ENCODE measurements around the gene ACSL4.
"Not testable (repeated sequence)": the region's sequence is repeated elsewhere in the genome, so short reads cannot be mapped to it uniquely, and the experiment has no call there.

Gene ACSL4

DNA sequence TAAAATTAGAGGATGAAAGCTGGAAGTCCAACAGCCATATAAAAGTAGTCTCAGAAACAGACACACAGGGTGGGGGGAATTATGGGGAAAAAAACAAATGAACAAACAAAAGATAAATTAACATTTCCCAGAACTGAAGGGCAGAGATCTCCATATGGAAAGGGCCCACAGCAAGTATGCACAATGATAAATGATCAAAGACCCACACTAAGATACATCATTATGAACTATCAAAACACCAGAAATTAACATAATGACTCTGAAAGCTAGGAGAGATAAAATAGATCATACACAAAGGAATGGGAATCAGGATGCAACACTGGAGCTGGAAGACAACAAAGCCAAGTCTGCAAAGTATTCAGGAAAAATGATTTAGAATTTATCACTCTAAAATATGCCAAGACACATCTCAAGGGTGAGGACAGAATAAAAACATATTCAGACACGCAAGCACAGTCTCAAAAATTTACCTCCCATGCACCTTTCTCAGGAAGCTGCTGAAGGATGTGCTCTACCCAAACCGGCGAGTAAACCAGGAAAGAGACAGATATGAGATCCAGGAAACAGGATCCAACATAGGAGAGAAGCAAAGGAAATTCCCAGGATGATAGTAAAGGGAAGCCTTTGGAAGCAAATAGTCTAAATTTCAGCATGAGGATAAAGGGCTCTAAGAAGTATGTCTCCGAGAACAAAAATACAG, 77.4 kb downstream of the ACSL4 start:
- Histone ChIP-seq H3K4me1 (ENCODE audit: control insufficient read depth, insufficient read depth, low read length) (no peaks in the 10 kb centered on the region), H3K27me3 (ENCODE audit: control insufficient read depth, insufficient read depth, low read length) (no peaks in the 10 kb centered on the region), H3K36me3 (ENCODE audit: control insufficient read depth, insufficient read depth, low read length) (no peaks in the 10 kb centered on the region), H3K4me3 (ENCODE audit: low read length) (no peak overlapping the region), H3K9ac (ENCODE audit: low read length) (no peak overlapping the region), H3K27ac (ENCODE audit: low read depth, low read length) (no peak overlapping the region)

DNA sequence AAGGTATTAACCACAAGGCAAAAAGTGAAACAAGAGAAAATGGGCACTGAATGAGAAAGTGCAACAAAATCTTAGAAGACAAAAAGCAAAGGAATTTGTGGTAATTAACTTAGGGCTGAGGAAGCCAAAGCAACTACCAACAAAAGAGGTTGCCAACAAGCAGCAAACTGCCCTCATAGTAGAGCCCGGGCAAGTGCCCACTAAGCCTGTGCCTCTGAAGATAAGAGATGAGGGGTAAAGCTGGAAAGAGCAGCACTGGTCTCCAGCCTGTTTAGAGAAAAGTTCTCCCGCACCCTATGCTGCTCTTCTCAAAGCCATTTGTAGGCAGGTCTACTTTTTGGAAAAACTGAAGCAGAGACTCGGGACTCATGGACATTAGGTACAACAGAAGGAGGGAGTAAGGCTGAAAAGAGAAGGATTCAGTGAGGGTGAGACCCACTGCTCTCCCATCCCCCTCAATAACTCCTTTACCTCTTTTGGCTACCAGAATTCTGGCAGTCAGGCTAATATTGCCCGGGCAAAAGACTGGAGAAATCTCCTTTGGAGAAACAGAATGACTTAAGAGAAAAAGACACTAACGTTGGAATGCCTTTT, 78.4 kb downstream of the ACSL4 start:
- Histone ChIP-seq H3K9ac (ENCODE audit: low read length) (no peak overlapping the region), H3K27me3 (ENCODE audit: control insufficient read depth, insufficient read depth, low read length) (no peaks in the 10 kb centered on the region)

DNA sequence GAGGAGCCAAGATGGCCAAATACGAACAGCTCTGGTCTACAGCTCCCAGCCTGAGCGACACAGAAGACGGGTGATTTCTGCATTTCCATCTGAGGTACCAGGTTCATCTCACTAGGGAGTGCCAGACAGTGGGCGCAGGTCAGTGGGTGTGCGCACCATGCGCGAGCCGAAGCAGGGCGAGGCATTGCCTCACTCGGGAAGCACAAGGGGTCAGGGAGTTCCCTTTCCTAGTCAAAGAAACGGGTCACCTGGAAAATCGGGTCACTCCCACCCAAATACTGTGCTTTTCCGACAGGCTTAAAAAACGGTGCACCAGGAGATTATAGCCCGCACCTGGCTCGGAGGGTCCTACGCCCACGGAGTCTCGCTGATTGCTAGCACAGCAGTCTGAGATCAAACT, 88.4 kb downstream of the ACSL4 start:
- not testable (repeated sequence) for H3K27me3 ChIP-seq (ENCODE audit: control insufficient read depth, insufficient read depth, low read length); H3K4me3 ChIP-seq (ENCODE audit: low read length); H3K36me3 ChIP-seq (ENCODE audit: control insufficient read depth, insufficient read depth, low read length); H3K9ac ChIP-seq (ENCODE audit: low read length); H3K27ac ChIP-seq (ENCODE audit: low read depth, low read length); H3K4me1 ChIP-seq (ENCODE audit: control insufficient read depth, insufficient read depth, low read length)

More for the DNA sequence above, 78.4 kb downstream of the ACSL4 start:
- H3K27ac ChIP-seq (ENCODE audit: low read depth, low read length): no peak overlapping the region
- no peaks in the 10 kb centered on the region for H3K4me1 ChIP-seq (ENCODE audit: control insufficient read depth, insufficient read depth, low read length)
- H3K36me3 ChIP-seq (ENCODE audit: control insufficient read depth, insufficient read depth, low read length): no peaks in the 10 kb centered on the region
- no peak overlapping the region for H3K4me3 ChIP-seq (ENCODE audit: low read length)

DNA sequence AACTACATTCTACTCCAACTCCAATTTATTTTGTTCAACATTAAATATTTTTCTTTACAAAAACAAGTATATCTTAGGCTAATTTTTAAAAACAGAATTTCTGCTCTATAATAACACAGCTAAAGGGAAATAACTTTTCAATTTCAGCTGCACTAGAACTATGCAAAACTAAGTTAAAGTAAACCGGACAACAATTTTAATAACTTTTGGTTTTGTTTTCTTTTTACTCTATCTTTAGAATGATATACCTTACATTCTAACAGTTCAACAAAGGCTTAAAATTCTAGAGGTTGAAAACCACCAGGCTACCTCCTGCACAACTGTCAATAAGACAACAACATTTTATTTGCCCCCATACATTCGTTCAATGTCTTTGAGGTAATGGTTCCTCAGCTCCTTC, 89.4 kb downstream of the ACSL4 start:
- Histone ChIP-seq H3K4me3 (ENCODE audit: low read length) (no peak overlapping the region), H3K4me1 (ENCODE audit: control insufficient read depth, insufficient read depth, low read length) (no peaks in the 10 kb centered on the region), H3K27me3 (ENCODE audit: control insufficient read depth, insufficient read depth, low read length) (no peaks in the 10 kb centered on the region), H3K27ac (ENCODE audit: low read depth, low read length) (no peak overlapping the region), H3K36me3 (ENCODE audit: control insufficient read depth, insufficient read depth, low read length) (no peaks in the 10 kb centered on the region), H3K9ac (ENCODE audit: low read length) (no peak overlapping the region)

DNA sequence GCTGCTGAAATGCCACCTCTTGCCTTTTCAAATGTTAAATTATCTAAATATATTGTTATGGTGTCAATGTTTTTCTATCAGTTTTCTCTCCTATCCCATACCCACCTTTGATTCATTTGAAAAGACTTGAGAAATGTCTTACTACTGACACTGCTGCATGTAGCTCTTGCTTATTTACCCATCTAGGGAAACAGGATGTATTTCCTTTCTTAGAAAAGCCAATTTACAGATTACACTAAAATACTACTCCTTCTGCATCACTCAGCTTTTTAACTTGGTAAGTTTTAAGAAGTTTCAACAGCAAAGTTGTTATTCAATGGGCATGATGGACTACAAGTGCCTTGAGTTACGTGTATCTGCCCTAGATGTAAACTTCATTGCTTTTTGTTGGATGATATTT, 94.9 kb downstream of the ACSL4 start:
- Histone ChIP-seq H3K9ac (ENCODE audit: low read length) (no peak overlapping the region), H3K4me3 (ENCODE audit: low read length) (no peak overlapping the region), H3K27ac (ENCODE audit: low read depth, low read length) (no peak overlapping the region), H3K4me1 (ENCODE audit: control insufficient read depth, insufficient read depth, low read length) (no peaks in the 10 kb centered on the region), H3K36me3 (ENCODE audit: control insufficient read depth, insufficient read depth, low read length) (no peaks in the 10 kb centered on the region), H3K27me3 (ENCODE audit: control insufficient read depth, insufficient read depth, low read length) (no peaks in the 10 kb centered on the region)

DNA sequence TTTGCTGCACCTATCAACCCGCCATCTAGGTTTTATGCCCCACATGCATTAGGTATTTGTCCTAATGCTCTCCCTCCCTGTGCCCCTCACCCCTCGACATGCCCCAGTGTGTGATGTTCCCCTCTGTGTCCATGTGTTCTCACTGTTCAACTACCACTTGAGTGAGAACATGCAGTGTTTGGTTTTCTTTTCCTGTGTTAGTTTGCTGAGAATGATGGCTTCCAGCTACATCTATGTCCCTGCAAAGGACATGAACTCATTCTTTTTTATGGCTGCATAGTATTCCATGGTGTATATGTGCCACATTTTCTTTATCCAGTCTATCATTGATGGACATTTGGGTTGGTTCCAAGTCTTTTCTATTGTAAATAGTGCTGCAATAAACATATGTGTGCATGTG, 95.6 kb downstream of the ACSL4 start:
- H3K36me3 ChIP-seq (ENCODE audit: control insufficient read depth, insufficient read depth, low read length); H3K4me1 ChIP-seq (ENCODE audit: control insufficient read depth, insufficient read depth, low read length); H3K4me3 ChIP-seq (ENCODE audit: low read length); H3K27ac ChIP-seq (ENCODE audit: low read depth, low read length); H3K27me3 ChIP-seq (ENCODE audit: control insufficient read depth, insufficient read depth, low read length); H3K9ac ChIP-seq (ENCODE audit: low read length): not testable (repeated sequence)

DNA sequence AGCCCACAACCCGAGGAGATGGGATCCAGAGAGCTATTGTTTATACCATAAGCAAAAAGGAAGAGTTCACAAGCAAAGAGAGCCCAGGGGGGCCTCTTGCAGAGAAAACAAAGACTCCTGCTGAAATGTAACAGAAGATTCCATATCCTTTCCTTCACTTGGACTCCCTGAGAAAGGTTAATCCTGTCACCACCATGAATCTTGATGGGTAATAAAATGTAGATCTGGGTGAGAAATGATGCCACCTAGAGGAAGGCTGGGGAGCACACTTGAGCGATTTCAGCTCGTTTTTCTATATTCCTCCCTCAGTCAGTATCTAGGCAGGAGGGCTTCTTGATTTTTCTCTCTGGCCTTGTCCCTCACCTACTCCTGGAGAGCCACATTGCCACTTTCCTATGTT, 97.9 kb downstream of the ACSL4 start:
- Histone ChIP-seq H3K4me3 (ENCODE audit: low read length) (no peak overlapping the region), H3K36me3 (ENCODE audit: control insufficient read depth, insufficient read depth, low read length) (no peaks in the 10 kb centered on the region), H3K9ac (ENCODE audit: low read length) (no peak overlapping the region), H3K27me3 (ENCODE audit: control insufficient read depth, insufficient read depth, low read length) (no peaks in the 10 kb centered on the region), H3K4me1 (ENCODE audit: control insufficient read depth, insufficient read depth, low read length) (no peaks in the 10 kb centered on the region), H3K27ac (ENCODE audit: low read depth, low read length) (no peak overlapping the region)

DNA sequence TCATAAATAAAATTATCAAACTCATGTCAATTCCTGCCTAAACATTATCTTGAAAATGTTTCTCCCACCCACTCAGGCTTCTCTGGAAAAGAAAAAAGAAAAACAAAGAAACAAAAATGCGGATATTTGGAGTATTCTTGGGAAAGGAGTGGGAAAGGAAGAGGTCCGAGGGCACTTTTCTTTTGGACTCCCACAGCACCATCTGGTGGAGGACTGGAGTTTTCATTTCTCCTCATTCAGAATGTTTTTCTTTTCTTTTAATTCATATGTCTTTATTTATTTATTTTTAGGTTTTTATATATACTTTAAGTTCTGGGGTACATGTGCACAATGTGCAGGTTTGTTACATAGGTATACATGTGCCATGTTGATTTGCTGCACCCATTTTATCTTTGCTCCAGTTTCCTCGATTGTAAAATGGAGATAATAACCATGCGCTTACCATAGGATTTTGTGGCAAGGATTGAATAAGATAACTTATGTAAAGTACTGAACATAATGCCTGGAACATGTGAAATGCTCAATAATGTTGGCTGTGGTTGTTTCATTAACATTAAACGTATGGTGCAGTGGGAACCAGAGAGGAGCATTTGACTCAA, 100.1 kb downstream of the ACSL4 start:
- H3K4me3 ChIP-seq (ENCODE audit: low read length): no peak overlapping the region
- H3K9ac ChIP-seq (ENCODE audit: low read length): no peak overlapping the region
- no peaks in the 10 kb centered on the region for H3K4me1 ChIP-seq (ENCODE audit: control insufficient read depth, insufficient read depth, low read length)
- H3K27ac ChIP-seq (ENCODE audit: low read depth, low read length): no peak overlapping the region
- no peaks in the 10 kb centered on the region for H3K36me3 ChIP-seq (ENCODE audit: control insufficient read depth, insufficient read depth, low read length)
- no peaks in the 10 kb centered on the region for H3K27me3 ChIP-seq (ENCODE audit: control insufficient read depth, insufficient read depth, low read length)

DNA sequence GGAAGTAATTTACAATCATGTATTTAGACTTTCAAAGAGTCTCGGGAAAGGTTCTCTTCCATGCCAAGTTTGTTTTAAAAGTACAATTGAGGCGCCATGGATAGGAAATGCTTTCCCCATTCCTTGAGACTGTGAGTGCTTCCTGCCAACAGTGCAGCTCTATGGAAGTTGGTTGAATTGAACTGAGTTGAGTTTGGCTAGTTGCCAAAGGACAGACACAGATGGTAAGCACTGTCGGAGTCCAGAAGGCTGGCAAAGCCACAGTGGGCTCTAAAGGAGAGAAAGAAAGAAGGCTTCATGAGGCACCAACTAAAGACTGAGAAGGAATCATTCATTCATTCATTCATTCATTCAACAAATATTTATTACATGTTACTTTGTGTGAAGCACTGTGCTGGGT, 103.7 kb downstream of the ACSL4 start:
- no peaks in the 10 kb centered on the region for H3K4me1 ChIP-seq (ENCODE audit: control insufficient read depth, insufficient read depth, low read length)
- H3K9ac ChIP-seq (ENCODE audit: low read length): no peak overlapping the region
- H3K27me3 ChIP-seq (ENCODE audit: control insufficient read depth, insufficient read depth, low read length): no peaks in the 10 kb centered on the region
- no peak overlapping the region for H3K4me3 ChIP-seq (ENCODE audit: low read length)
- H3K27ac ChIP-seq (ENCODE audit: low read depth, low read length): no peak overlapping the region
- H3K36me3 ChIP-seq (ENCODE audit: control insufficient read depth, insufficient read depth, low read length): no peaks in the 10 kb centered on the region

DNA sequence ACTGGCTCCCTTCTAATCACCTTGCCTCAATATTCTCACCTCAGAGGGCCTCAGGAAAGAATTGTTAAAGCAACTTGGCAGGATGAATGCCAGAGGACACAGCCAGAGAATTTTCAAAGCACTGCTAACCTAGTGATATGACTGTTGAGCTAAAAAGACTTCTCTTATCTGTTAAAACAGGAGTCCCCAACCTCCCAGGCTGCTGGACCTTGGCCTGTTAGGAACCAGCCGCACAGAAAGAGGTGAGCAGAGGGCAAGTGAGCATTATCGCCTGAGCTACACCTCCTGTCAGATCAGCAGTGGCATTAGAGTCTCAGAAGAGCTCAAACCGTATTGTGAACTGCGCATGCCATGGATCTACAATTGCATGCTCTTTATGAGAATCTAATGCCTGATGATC, 106.4 kb downstream of the ACSL4 start:
- Histone ChIP-seq H3K27ac (ENCODE audit: low read depth, low read length) (no peak overlapping the region), H3K27me3 (ENCODE audit: control insufficient read depth, insufficient read depth, low read length) (no peaks in the 10 kb centered on the region), H3K4me3 (ENCODE audit: low read length) (no peak overlapping the region), H3K9ac (ENCODE audit: low read length) (no peak overlapping the region), H3K36me3 (ENCODE audit: control insufficient read depth, insufficient read depth, low read length) (no peaks in the 10 kb centered on the region), H3K4me1 (ENCODE audit: control insufficient read depth, insufficient read depth, low read length) (no peaks in the 10 kb centered on the region)

DNA sequence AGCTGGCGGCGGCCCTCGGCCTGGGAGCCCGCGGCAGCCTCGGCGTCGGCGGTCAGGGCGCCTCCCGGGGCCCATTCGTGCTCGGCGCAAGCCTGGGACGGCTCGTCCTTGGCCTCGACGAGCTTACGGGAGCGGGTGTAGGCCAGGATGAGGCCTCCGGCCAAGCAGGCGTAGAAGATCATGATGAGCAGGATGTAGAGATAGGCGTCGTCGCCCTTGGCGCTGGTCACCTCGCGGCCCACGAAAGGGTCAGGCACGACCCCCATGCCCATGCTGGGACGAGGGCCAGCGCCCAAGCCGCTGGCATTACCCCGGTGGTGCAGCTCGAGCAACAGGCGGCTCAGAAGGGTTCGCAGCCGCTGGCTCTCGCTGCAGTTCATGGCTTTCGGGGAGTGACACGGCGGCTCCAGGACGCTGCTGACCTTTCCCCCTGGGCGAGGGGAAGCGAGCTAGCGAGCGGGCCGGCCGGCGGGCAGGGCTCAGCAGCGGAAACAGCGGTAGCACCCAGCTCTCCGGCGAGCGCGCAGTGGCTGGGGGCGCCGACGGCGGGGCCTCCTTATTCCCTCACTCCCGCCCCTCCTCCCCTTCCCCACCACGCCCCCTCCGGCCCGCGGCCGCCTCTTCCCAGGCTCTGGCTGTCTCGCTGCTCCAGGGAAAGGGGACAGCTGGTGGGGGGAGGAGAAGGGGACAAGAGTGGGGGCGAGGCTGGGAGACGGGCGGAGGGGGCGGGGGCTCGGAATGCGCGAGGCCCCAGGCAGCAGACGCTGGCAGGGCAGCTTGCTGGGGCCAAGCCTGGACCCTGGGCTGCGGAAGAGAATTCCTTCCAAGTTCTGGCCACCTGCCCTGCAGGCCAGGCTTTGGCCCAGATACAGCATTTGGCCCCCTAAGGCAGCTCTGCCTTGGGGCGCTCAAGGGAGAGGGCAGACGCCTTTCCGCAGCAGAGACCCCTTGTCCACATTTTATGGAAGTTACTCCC, 108.1 kb downstream of the ACSL4 start, which contains the start of gene KCNE5:
Gene KCNE5, minus strand, starts transcription at position 532 of the 976 bp plus-strand sequence. Its CDS starts 152 bp downstream, at position 380.
- H3K27ac ChIP-seq (ENCODE audit: low read depth, low read length): no peak within 1 kb of the TSS
- no peaks in the 10 kb centered on the region for H3K27me3 ChIP-seq (ENCODE audit: control insufficient read depth, insufficient read depth, low read length)
- H3K4me3 ChIP-seq (ENCODE audit: low read length): no peak within 1 kb of the TSS
- H3K4me1 ChIP-seq (ENCODE audit: control insufficient read depth, insufficient read depth, low read length): no peaks in the 10 kb centered on the region
- no peak within 1 kb of the TSS for H3K9ac ChIP-seq (ENCODE audit: low read length)
- H3K36me3 ChIP-seq (ENCODE audit: control insufficient read depth, insufficient read depth, low read length): no peaks in the 10 kb centered on the region

DNA sequence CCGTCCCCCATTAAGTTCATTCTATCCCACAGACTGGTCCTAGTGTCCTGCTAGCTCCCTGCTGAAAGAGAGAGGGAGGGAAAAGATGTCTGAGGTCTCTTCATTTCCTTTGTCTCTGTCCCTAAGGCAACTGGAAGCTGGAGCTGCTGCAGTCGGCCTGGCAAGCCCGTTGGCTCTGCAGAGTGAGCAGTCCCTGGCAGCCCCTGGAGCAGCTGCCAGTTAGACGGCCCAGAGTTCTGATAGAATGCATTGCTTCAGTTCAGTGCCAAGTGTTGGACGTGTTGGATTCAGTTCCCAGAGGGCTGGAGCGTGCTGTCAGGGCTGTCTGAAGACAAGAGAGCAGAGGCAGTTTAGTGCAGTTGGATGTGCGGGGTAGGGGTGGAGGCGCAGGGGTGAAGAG, 109.1 kb downstream of the ACSL4 start:
- Histone ChIP-seq H3K4me3 (ENCODE audit: low read length) (no peak overlapping the region), H3K36me3 (ENCODE audit: control insufficient read depth, insufficient read depth, low read length) (no peaks in the 10 kb centered on the region), H3K9ac (ENCODE audit: low read length) (no peak overlapping the region), H3K27me3 (ENCODE audit: control insufficient read depth, insufficient read depth, low read length) (peaks cover under 1% of the 10 kb centered on the region), H3K27ac (ENCODE audit: low read depth, low read length) (no peak overlapping the region), H3K4me1 (ENCODE audit: control insufficient read depth, insufficient read depth, low read length) (no peaks in the 10 kb centered on the region)

Data from rectal smooth muscle tissue (tissue), 1 donor.